T-helper 17 cell (primary cell): ENCODE results near the gene ECT2L. TPM values are rescaled to one million over a fixed set of nuclear protein-coding genes. Genes with fewer than 3 reads are reported as not detected.
"Not testable (repeated sequence)": the region's sequence is repeated elsewhere in the genome, so short reads cannot be mapped to it uniquely, and the experiment has no call there.

Source experiments
- ATAC-seq: fragments of 150-1000 bp; cut with Tn5 transposase; 2 replicates; pipeline ENCODE4 v1.10.0; 2021; ENCODE audit warnings: mild to moderate bottlenecking, moderate library complexity
- DNase-seq, 3 donors: peaks; one replicate each; pipeline versions ENCODE4 v3.0.0 to v3.0.0-alpha.2; 2020 to 2021
- H3K9me3 ChIP-seq: one replicate; pipeline ENCODE4 v1.7.0; 2013; ENCODE audit warnings: low read length, mild to moderate bottlenecking; ENCODE audit not compliant: control insufficient read depth, poor library complexity, severe bottlenecking
- H3K27ac Mint-ChIP-seq: one replicate; pipeline ENCODE4 v1.8.0; 2022; ENCODE audit warnings: mild to moderate bottlenecking, moderate library complexity, mixed read lengths
- H3K27me3 Mint-ChIP-seq: one replicate; pipeline ENCODE4 v1.8.0; 2022; ENCODE audit warnings: mixed read lengths
- H3K36me3 Mint-ChIP-seq: one replicate; pipeline ENCODE4 v1.8.0; 2022; ENCODE audit warnings: low read depth, mixed read lengths
- H3K4me1 Mint-ChIP-seq: one replicate; pipeline ENCODE4 v1.8.0; 2022; ENCODE audit warnings: mild to moderate bottlenecking, mixed read lengths
- H3K4me3 Mint-ChIP-seq: one replicate; pipeline ENCODE4 v1.8.0; 2022; ENCODE audit warnings: mild to moderate bottlenecking, moderate library complexity, mixed read lengths
- total RNA-seq, 4 donors: library from RNA in 2 of 4; stranded (reverse) in 2 of 4; gene quantifications; one replicate each; pipeline ENCODE4 v1.2.3 and lab custom pipeline; 2022 to 2026

ECT2L gene
- total RNA-seq, 2 donors from 2014 or later = not detected

DNA sequence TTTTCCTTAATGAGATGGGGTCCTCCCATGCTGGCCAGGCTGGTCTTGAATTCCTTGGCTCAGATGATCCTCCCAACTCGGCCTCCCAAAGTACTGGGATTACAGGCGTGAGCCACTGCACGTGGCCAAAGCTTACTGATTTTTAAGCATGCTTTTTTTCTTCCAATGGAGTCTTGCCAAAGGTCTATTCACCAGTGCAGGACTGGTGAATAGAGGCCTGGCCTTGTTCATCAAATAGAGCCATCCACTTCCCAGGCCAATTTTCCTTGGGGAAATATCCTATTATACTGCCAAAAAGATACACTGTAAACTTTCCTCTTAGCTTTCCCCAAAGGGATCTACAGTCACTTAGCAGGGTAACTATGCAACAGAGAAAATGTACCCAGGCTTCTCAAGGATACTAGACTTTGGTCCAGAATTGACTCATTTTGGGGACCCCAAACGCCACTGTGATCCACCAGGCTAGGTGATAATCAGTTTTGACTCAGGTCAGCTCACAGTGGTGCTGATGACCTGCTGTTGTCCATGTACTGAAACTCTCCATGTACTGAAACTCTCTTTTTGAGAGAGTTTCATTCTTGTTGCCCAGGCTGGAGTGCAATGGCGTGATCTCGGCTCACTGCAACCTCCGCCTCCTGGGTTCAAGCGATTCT is 100.3 kb downstream of the ECT2L start:
- DNase-seq (no peak), ATAC-seq (no peak)
- H3K9me3 ChIP-seq = no peaks in the 10 kb centered on the region
- H3K36me3 Mint-ChIP-seq = peaks cover 8% of the 10 kb centered on the region
- H3K4me3 Mint-ChIP-seq = no peak overlapping the region
- peaks cover 2% of the 10 kb centered on the region for H3K4me1 Mint-ChIP-seq
- no peaks in the 10 kb centered on the region for H3K27me3 Mint-ChIP-seq
- no peak overlapping the region for H3K27ac Mint-ChIP-seq

DNA sequence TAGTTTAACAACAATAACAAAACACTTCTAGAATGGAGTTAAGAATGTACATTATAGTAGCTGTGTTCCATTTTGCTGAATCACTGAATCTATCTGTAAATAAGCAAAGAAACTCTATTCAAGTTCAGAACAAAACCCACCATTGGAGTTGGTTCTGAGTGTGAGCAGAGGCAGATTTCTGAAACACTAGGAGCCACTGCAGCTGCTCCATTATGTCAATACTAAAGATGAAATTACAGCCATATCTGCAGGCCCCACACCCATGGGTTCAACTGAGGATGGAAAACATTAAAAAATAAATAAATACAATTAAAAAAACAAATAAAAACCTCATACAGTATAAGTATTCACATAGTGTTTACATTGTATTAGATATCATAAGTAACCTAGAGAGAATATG is 101.1 kb downstream of the ECT2L start:
- DNase-seq (no peak), ATAC-seq (no peak)
- Mint-ChIP-seq H3K27me3 (no peaks in the 10 kb centered on the region), H3K4me1 (peaks cover 2% of the 10 kb centered on the region), H3K27ac (no peak overlapping the region), H3K36me3 (peaks cover 8% of the 10 kb centered on the region), H3K4me3 (no peak overlapping the region)
- H3K9me3 ChIP-seq = no peaks in the 10 kb centered on the region

DNA sequence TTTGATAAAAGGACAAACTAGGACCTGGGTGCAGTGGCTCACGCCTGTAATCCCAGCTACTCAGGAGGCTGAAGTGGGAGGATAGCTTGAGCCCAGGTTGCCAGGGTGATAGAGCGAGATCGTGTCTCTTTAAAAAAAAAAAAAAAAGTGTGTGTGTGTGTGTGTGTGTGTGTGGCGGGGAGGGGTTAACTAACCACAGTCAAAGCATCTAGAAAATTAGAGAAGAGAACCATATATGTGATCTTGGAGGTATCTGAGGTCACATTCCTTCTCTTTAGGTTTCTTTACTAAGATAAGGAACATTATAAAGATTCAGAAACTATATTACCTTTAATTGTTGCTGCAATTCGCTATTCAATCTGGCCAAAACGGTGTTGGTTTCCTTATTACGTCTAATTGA is 111.3 kb downstream of the ECT2L start:
- no peaks in the 10 kb centered on the region for H3K9me3 ChIP-seq
- ATAC-seq (no peak), DNase-seq (no peak)
- Mint-ChIP-seq H3K27ac (no peak overlapping the region), H3K4me3 (no peak overlapping the region), H3K27me3 (no peaks in the 10 kb centered on the region), H3K4me1 (peaks cover 7% of the 10 kb centered on the region), H3K36me3 (peaks cover 12% of the 10 kb centered on the region)

DNA sequence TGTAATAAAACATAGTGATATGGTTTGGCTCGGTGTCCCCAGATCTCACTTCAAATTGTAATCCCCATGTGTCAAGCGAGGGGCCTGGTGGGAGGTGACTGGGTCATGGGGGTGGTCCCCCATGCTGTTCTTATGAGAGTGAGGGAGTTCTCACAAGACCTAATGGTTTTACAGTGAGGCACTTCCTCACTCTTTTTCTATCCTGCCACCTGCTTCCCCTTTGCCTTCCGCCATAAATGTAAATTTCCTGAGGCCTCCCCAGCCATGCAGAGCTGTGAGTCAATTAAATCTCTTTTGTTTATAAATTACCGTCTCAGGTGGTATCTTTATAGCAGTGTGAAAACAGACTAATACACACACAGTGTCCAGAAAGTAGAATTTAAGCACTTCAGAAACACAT is 113.6 kb downstream of the ECT2L start:
- Mint-ChIP-seq H3K27ac (no peak overlapping the region), H3K4me1 (peaks cover 7% of the 10 kb centered on the region), H3K27me3 (no peaks in the 10 kb centered on the region), H3K4me3 (no peak overlapping the region), H3K36me3 (peaks cover 19% of the 10 kb centered on the region)
- no peak for ATAC-seq
- no peaks in the 10 kb centered on the region for H3K9me3 ChIP-seq
- no peak for DNase-seq

DNA sequence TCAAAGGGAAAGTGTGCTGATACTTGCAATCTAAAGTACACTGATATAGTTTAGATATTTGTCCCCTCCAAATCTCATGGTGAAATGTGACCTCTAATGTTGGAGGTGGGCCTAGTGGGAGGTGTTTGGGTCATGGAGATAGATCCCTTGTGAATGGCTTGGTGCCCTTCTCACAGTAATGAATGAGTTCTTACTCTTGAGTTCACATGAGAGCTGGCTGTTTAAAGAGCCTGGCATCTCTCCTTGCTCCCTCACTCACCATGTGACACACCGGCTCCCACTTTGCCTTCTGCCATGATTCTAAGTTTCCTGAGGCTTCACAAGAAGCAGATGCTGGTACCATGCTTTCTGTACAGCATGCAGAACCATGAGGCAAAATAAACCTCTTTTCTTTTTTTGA is 114.1 kb downstream of the ECT2L start:
- no peak for ATAC-seq
- Mint-ChIP-seq H3K4me3 (no peak overlapping the region), H3K27me3 (no peaks in the 10 kb centered on the region), H3K27ac (no peak overlapping the region), H3K36me3 (peaks cover 22% of the 10 kb centered on the region), H3K4me1 (peaks cover 7% of the 10 kb centered on the region)
- H3K9me3 ChIP-seq = no peaks in the 10 kb centered on the region
- DNase-seq = no peak

DNA sequence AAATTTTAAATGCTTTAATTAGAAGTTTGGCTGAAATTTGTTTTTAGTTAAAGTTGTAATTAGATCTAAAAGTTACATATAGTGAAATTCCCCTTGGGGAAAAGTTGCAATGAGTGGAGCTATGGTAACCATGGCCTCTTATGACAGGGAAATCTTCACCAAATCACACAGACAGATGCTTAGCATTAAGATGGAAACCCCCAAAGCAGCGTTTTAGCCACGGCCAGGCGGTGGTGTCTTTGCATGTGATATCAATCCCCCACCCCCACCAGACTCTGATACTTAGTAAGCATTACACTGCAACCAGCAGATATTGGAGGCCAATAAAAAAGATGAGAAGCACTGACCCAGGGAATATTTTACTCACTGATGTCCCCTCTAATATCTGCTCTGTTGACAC is 116.4 kb downstream of the ECT2L start:
- Mint-ChIP-seq H3K27ac (peak overlapping the region; percentile 75), H3K4me3 (no peak overlapping the region), H3K36me3 (peaks cover 23% of the 10 kb centered on the region), H3K4me1 (peaks cover 4% of the 10 kb centered on the region), H3K27me3 (no peaks in the 10 kb centered on the region)
- no peaks in the 10 kb centered on the region for H3K9me3 ChIP-seq
- no peak for DNase-seq
- no peak for ATAC-seq

DNA sequence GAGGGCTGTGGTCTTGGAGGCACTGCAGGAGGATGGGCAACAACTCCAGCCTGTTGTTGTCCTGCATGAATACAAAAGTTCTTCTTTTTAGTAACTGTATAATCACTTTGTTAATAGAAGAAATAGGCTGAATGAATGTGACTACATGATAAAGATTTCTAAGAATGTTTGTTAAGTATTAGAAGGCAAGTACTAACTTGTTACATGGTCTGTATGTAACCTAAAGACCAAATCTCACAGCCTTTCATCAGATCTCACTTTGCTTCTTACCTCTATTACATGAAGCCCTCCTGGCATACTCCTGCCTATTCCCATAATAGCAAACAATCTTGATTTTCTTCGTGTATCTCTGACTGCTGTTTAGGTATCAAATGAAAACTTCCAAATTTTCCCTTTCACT is 118.8 kb downstream of the ECT2L start:
- no peaks in the 10 kb centered on the region for H3K9me3 ChIP-seq
- Mint-ChIP-seq H3K27me3 (no peaks in the 10 kb centered on the region), H3K4me1 (peaks cover 10% of the 10 kb centered on the region), H3K4me3 (no peak overlapping the region), H3K27ac (peak overlapping the region; percentile 65), H3K36me3 (peaks cover 25% of the 10 kb centered on the region)
- DNase-seq = no peak
- no peak for ATAC-seq

DNA sequence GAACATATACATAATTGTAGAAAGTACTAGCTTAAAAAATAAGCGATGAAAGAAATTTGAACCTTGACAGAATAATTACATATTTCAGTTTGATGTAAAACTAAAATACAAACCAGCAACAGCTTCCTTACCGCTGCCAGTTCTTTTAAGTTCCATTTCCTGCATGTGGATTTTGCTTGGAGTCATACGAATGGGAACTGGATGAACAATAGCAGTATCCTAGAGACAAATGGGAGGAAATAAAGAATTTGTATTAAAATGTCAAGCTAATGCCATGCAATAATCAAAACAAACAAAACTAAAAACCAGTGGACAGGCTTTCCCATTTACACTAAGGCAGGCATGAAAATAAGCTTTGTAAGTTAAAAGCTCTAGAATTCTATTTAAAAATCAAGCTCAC is 125.0 kb downstream of the ECT2L start:
- no peak overlapping the region for H3K27ac Mint-ChIP-seq
- ATAC-seq (no peak), DNase-seq (no peak)
- H3K9me3 ChIP-seq = no peaks in the 10 kb centered on the region
- no peak overlapping the region for H3K4me3 Mint-ChIP-seq
- no peaks in the 10 kb centered on the region for H3K27me3 Mint-ChIP-seq
- H3K36me3 Mint-ChIP-seq = peaks cover 8% of the 10 kb centered on the region
- peaks cover 6% of the 10 kb centered on the region for H3K4me1 Mint-ChIP-seq

DNA sequence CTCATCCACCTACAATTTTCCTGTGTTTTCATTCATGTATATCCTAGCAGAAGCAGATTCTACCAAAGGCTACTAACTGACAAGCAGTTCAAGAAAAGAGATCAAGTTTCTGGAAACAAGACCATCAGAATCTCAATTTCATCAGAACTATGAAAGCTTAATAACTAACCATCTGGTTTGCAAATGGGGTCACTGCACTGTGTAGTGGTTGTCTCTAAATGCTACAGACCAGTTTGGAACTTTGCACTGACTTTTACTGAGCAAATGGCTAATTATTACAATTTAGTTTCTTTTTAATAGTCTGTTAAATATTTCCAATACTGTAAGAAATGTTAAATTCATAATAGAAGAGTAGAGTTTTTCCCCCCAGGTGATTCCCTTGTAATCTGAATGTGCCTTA is 127.7 kb downstream of the ECT2L start:
- DNase-seq (no peak), ATAC-seq (no peak)
- no peak overlapping the region for H3K27ac Mint-ChIP-seq
- peaks cover 5% of the 10 kb centered on the region for H3K36me3 Mint-ChIP-seq
- H3K4me3 Mint-ChIP-seq = no peak overlapping the region
- H3K4me1 Mint-ChIP-seq = peaks cover 10% of the 10 kb centered on the region
- H3K27me3 Mint-ChIP-seq = no peaks in the 10 kb centered on the region
- H3K9me3 ChIP-seq = no peaks in the 10 kb centered on the region

DNA sequence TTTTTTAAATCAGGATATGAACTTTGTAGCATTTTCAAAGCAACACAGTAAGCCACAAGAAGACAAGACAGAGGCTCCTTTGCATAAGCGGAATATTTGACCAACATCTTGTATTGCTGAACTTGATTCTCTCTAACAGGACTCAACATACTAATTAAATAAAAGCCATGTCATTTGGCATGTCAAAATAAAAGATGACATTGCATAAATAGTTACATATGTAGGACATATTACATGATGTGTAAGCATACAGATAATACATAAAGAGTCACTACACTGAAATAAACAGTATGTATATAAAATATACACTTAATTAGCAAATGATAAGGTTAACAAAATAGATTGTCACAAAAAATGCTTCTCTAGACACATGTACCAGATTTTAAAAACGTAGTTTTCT is 129.9 kb downstream of the ECT2L start:
- H3K9me3 ChIP-seq = no peaks in the 10 kb centered on the region
- DNase-seq (no peak), ATAC-seq (no peak)
- Mint-ChIP-seq H3K36me3 (no peaks in the 10 kb centered on the region), H3K27ac (no peak overlapping the region), H3K4me1 (peaks cover 4% of the 10 kb centered on the region), H3K4me3 (no peak overlapping the region), H3K27me3 (no peaks in the 10 kb centered on the region)

DNA sequence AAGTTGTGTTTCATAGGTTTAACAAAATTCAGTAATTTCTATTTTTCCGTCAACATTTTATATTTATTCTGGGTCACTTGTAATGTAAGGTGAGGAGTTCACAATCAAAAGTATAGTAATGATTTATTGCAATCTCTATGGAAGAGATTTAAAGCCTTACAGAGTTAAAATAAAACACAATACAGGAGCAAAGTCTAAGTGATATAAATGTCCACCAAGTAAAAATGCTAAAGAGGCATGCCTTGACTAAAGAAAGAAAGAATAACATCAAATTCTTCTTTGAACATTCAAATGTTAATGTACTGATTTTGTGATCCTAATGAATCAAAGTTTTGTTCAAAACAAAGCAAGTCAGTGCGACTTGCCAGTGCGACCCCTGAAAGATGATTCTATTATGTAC is 130.7 kb downstream of the ECT2L start:
- Mint-ChIP-seq H3K36me3 (no peaks in the 10 kb centered on the region), H3K4me1 (peaks cover 4% of the 10 kb centered on the region)

DNA sequence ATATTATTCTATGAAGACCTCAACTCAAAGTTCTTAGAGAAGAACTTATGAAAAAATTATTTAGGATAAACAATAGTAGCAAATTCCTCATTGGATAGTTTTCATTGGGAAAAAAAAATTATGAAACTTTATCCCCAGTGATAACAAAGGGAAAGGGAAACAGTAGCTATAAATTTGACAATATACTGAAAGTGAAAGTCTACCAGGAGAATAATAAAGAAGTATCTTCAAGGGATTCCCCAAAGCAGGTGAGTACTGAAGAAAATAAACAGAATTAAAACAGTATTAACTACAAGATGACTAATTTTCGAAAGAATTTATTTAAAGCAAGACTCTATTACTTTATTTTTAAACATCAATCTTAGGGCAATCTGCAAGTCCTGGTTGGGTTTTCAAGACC is 135.8 kb downstream of the ECT2L start:
- Mint-ChIP-seq H3K4me1 (peaks cover 2% of the 10 kb centered on the region), H3K36me3 (no peaks in the 10 kb centered on the region), H3K27ac (peak overlapping the region; percentile 72), H3K4me3 (no peak overlapping the region), H3K27me3 (no peaks in the 10 kb centered on the region)
- ATAC-seq (no peak), DNase-seq (no peak)
- H3K9me3 ChIP-seq = no peaks in the 10 kb centered on the region

More for the DNA sequence above, 130.7 kb downstream of the ECT2L start:
- no peaks in the 10 kb centered on the region for H3K9me3 ChIP-seq
- Mint-ChIP-seq H3K27ac (no peak overlapping the region), H3K4me3 (no peak overlapping the region), H3K27me3 (no peaks in the 10 kb centered on the region)
- ATAC-seq (no peak), DNase-seq (no peak)

DNA sequence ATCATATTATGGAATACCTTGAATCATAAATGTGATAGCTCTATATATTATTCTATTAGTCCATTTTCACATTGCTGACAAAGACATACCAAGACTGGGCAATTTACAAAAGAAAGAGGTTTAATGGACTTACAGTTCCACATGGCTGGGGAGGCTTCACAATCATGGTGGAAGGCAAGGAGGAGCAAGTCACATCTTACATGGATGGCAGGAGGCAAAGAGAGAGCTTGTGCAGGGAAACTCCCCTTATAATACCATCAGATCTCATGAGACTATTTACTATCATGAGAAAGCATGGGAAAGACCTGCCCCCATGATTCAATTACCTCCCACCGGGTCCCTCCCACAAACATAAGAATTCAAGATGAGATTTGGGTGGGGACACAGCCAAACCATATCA is 141.0 kb downstream of the ECT2L start:
- DNase-seq, H3K4me3 Mint-ChIP-seq, H3K9me3 ChIP-seq, H3K27me3 Mint-ChIP-seq, H3K27ac Mint-ChIP-seq, H3K36me3 Mint-ChIP-seq, H3K4me1 Mint-ChIP-seq, ATAC-seq: not testable (repeated sequence)

DNA sequence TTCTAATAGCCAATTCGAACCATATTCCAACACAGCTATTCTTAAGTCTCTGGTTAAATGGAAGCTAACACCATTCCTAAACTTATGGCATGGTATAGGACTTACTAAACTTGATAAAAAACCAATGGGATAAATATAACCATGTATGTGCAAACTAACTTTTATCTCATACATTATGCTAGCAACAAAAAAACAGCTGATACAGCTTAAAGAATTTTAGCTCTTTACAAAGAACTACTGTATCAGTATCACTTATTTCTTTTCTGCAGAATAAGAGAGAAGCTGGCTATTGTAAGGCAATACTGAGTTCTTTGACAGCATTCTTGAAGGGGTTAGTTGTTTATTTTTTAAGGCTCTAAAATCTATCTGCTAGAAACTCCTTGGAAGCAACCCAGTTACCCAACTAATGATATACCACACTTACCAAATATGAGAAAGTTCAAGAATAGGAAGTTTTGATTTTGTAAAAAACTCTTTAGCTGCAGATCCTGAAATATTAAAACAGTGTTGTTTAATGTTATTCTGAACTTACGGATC is 147.3 kb downstream of the ECT2L start:
- H3K9me3 ChIP-seq = no peaks in the 10 kb centered on the region
- ATAC-seq = no peak
- Mint-ChIP-seq H3K36me3 (peaks cover 2% of the 10 kb centered on the region), H3K4me3 (no peak overlapping the region), H3K27ac (peak overlapping the region; percentile 69), H3K27me3 (no peaks in the 10 kb centered on the region), H3K4me1 (peaks cover 5% of the 10 kb centered on the region)
- no peak for DNase-seq
